Measurements from ENCODE around the gene TCEA3. TPM values are rescaled to one million over a fixed set of nuclear protein-coding genes. Genes with fewer than 3 reads are reported as not detected.

TCEA3 gene
- polyA plus RNA-seq, 6 donors from 2014 or later, result not detected

- no peak overlapping the region for H3K27ac Mint-ChIP-seq
- no peaks in the 10 kb centered on the region for H3K36me3 Mint-ChIP-seq
- peak; percentile 56 for DNase-seq
- peak; percentile 72 to 81 for ATAC-seq (ENCODE audit: low read depth in 2 of 2)
- no peaks in the 10 kb centered on the region for H3K9me3 Mint-ChIP-seq
- peaks cover 6 to 8% (median 6%) of the 10 kb centered on the region in 3 donors for H3K4me1 Mint-ChIP-seq
- H3K27me3 Mint-ChIP-seq, result peaks cover 0 to 9% (median 9%) of the 10 kb centered on the region in 3 donors
- peak overlapping the region in 1 of 8 donors; percentile 51 for H3K4me3 Mint-ChIP-seq
Measured at GRCh38 chr1:23403735-23404486, 20.6 kb downstream of the TCEA3 start.

GRCh38 chr1:23403355-23403734 is 21.2 kb downstream of the TCEA3 start:
- H3K9me3 Mint-ChIP-seq, result no peaks in the 10 kb centered on the region
- H3K4me1 Mint-ChIP-seq, result peaks cover 6 to 8% (median 6%) of the 10 kb centered on the region in 3 donors
- no peak overlapping the region for H3K27ac Mint-ChIP-seq
- DNase-seq, result no peak
- no peak overlapping the region for H3K4me3 Mint-ChIP-seq
- no peak for ATAC-seq (ENCODE audit: low read depth in 2 of 2)
- H3K36me3 Mint-ChIP-seq, result no peaks in the 10 kb centered on the region
- H3K27me3 Mint-ChIP-seq, result peaks cover 0 to 10% (median 9%) of the 10 kb centered on the region in 3 donors

GRCh38 chr1:23403038-23403336 is 21.6 kb downstream of the TCEA3 start:
- DNase-seq (no peak), ATAC-seq (ENCODE audit: low read depth in 2 of 2) (no peak)
- H3K27me3 Mint-ChIP-seq, result peaks cover 0 to 14% (median 9%) of the 10 kb centered on the region in 3 donors
- H3K4me1 Mint-ChIP-seq, result peaks cover 6 to 8% (median 6%) of the 10 kb centered on the region in 3 donors
- no peak overlapping the region for H3K4me3 Mint-ChIP-seq
- no peaks in the 10 kb centered on the region for H3K9me3 Mint-ChIP-seq
- H3K36me3 Mint-ChIP-seq, result no peaks in the 10 kb centered on the region
- no peak overlapping the region for H3K27ac Mint-ChIP-seq

GRCh38 chr1:23402286-23403037 is 22.1 kb downstream of the TCEA3 start:
- no peak for DNase-seq
- ATAC-seq (ENCODE audit: low read depth in 2 of 2), result no peak
- Mint-ChIP-seq H3K4me3 (peak overlapping the region in 1 of 8 donors; percentile 67), H3K9me3 (no peaks in the 10 kb centered on the region), H3K4me1 (peaks cover 6 to 8% (median 6%) of the 10 kb centered on the region in 3 donors), H3K27me3 (peaks cover 0 to 16% (median 9%) of the 10 kb centered on the region in 3 donors), H3K36me3 (no peaks in the 10 kb centered on the region), H3K27ac (peak overlapping the region in 1 of 6 donors; percentile 22)

- no peak for DNase-seq
- Mint-ChIP-seq H3K9me3 (no peaks in the 10 kb centered on the region), H3K36me3 (no peaks in the 10 kb centered on the region), H3K4me1 (peaks cover 6 to 8% (median 6%) of the 10 kb centered on the region in 3 donors), H3K27me3 (peaks cover 0 to 16% (median 9%) of the 10 kb centered on the region in 3 donors), H3K4me3 (no peak overlapping the region), H3K27ac (no peak overlapping the region)
- ATAC-seq (ENCODE audit: low read depth in 2 of 2), result no peak
Measured at GRCh38 chr1:23401313-23401712, 23.2 kb downstream of the TCEA3 start.

- Mint-ChIP-seq H3K27me3 (peaks cover 0 to 16% (median 9%) of the 10 kb centered on the region in 3 donors), H3K9me3 (no peaks in the 10 kb centered on the region), H3K27ac (no peak overlapping the region), H3K4me3 (no peak overlapping the region), H3K4me1 (peaks cover 6 to 8% (median 6%) of the 10 kb centered on the region in 3 donors), H3K36me3 (no peaks in the 10 kb centered on the region)
- DNase-seq (no peak), ATAC-seq (ENCODE audit: low read depth in 2 of 2) (no peak)
Measured at GRCh38 chr1:23400324-23401114, 24.0 kb downstream of the TCEA3 start.

- no peak overlapping the region for H3K27ac Mint-ChIP-seq
- H3K4me1 Mint-ChIP-seq, result peaks cover 4 to 6% (median 5%) of the 10 kb centered on the region in 3 donors
- H3K36me3 Mint-ChIP-seq, result no peaks in the 10 kb centered on the region
- peaks cover 0 to 23% (median 19%) of the 10 kb centered on the region in 3 donors for H3K27me3 Mint-ChIP-seq
- ATAC-seq (ENCODE audit: low read depth in 2 of 2) (no peak), DNase-seq (no peak)
- H3K9me3 Mint-ChIP-seq, result no peaks in the 10 kb centered on the region
- no peak overlapping the region for H3K4me3 Mint-ChIP-seq
Measured at GRCh38 chr1:23399229-23399628, 25.3 kb downstream of the TCEA3 start.

GRCh38 chr1:23397908-23398307 is 26.6 kb downstream of the TCEA3 start:
- H3K4me1 Mint-ChIP-seq, result no peaks in the 10 kb centered on the region
- H3K27ac Mint-ChIP-seq, result no peak overlapping the region
- no peaks in the 10 kb centered on the region for H3K9me3 Mint-ChIP-seq
- ATAC-seq (ENCODE audit: low read depth in 2 of 2) (no peak), DNase-seq (no peak)
- peaks cover 0 to 23% (median 21%) of the 10 kb centered on the region in 3 donors for H3K27me3 Mint-ChIP-seq
- no peak overlapping the region for H3K4me3 Mint-ChIP-seq
- H3K36me3 Mint-ChIP-seq, result no peaks in the 10 kb centered on the region

GRCh38 chr1:23396380-23396779 is 28.2 kb downstream of the TCEA3 start:
- no peak overlapping the region for H3K4me3 Mint-ChIP-seq
- ATAC-seq (ENCODE audit: low read depth in 2 of 2) (no peak), DNase-seq (no peak)
- H3K36me3 Mint-ChIP-seq, result no peaks in the 10 kb centered on the region
- H3K9me3 Mint-ChIP-seq, result no peaks in the 10 kb centered on the region
- H3K27me3 Mint-ChIP-seq, result peaks cover 0 to 21% (median 18%) of the 10 kb centered on the region in 3 donors
- no peaks in the 10 kb centered on the region for H3K4me1 Mint-ChIP-seq
- no peak overlapping the region for H3K27ac Mint-ChIP-seq

GRCh38 chr1:23395849-23396248 is 28.7 kb downstream of the TCEA3 start:
- no peak overlapping the region for H3K27ac Mint-ChIP-seq

GRCh38 chr1:23395154-23395724 is 29.3 kb downstream of the TCEA3 start:
- Mint-ChIP-seq H3K9me3 (no peaks in the 10 kb centered on the region), H3K4me3 (peak overlapping the region in 1 of 8 donors; percentile 68), H3K27me3 (peaks cover 0 to 21% (median 21%) of the 10 kb centered on the region in 3 donors), H3K4me1 (no peaks in the 10 kb centered on the region), H3K27ac (no peak overlapping the region), H3K36me3 (no peaks in the 10 kb centered on the region)
- ATAC-seq (ENCODE audit: low read depth in 2 of 2) (no peak), DNase-seq (no peak)

More at GRCh38 chr1:23395849-23396248, 28.7 kb downstream of the TCEA3 start:
- no peak overlapping the region for H3K4me3 Mint-ChIP-seq
- no peaks in the 10 kb centered on the region for H3K36me3 Mint-ChIP-seq
- H3K9me3 Mint-ChIP-seq, result no peaks in the 10 kb centered on the region
- no peak for DNase-seq
- ATAC-seq (ENCODE audit: low read depth in 2 of 2), result no peak
- peaks cover 0 to 21% (median 18%) of the 10 kb centered on the region in 3 donors for H3K27me3 Mint-ChIP-seq
- H3K4me1 Mint-ChIP-seq, result no peaks in the 10 kb centered on the region

- H3K36me3 Mint-ChIP-seq, result no peaks in the 10 kb centered on the region
- ATAC-seq (ENCODE audit: low read depth in 2 of 2) (no peak), DNase-seq (no peak)
- H3K4me1 Mint-ChIP-seq, result no peaks in the 10 kb centered on the region
- H3K4me3 Mint-ChIP-seq, result no peak overlapping the region
- H3K27me3 Mint-ChIP-seq, result peaks cover 0 to 24% (median 21%) of the 10 kb centered on the region in 3 donors
- no peak overlapping the region for H3K27ac Mint-ChIP-seq
- H3K9me3 Mint-ChIP-seq, result no peaks in the 10 kb centered on the region
Measured at GRCh38 chr1:23394684-23395083, 29.9 kb downstream of the TCEA3 start.

GRCh38 chr1:23394181-23394580 is 30.4 kb downstream of the TCEA3 start:
- Mint-ChIP-seq H3K4me3 (no peak overlapping the region), H3K4me1 (no peaks in the 10 kb centered on the region), H3K27ac (peak overlapping the region in 1 of 6 donors; percentile 10), H3K27me3 (peaks cover 0 to 22% (median 19%) of the 10 kb centered on the region in 3 donors), H3K36me3 (no peaks in the 10 kb centered on the region), H3K9me3 (no peaks in the 10 kb centered on the region)
- ATAC-seq (ENCODE audit: low read depth in 2 of 2), result no peak
- DNase-seq, result no peak
